HepG2 (cell line): Measurements from ENCODE around the gene POFUT1. TPM values are rescaled to one million over a fixed set of nuclear protein-coding genes. Genes with fewer than 3 reads are reported as not detected.

Source experiments
- ATAC-seq: fragments of 200-7000 bp; cut with Tn5 transposase; 3 replicates; pipeline ENCODE4 v1.9.1; 2020; ENCODE audit warnings: mild to moderate bottlenecking, moderate library complexity
- BruUV-seq: library from RNA; stranded (reverse); fragments of 400-500 nt; replicated peaks from 2 replicates; lab custom pipeline; 2021; lab: Mats Ljungman, UMichigan
- CTCF ChIA-PET: fragments of 300-600 bp; formaldehyde crosslinking; extraction: SDS; loops from one replicate; lab custom pipeline; 2021; ENCODE audit warnings: low total read pairs, inconsistent platforms, low intra/inter-chr PET ratio; lab: Yijun Ruan, JAX
- POLR2A ChIA-PET: fragments of 350-600 bp; sonication (Branson Sonifier 250); formaldehyde crosslinking; loops from one replicate; lab custom pipeline; 2020; ENCODE audit warnings: antibody characterized with exemption, inconsistent platforms; lab: Yijun Ruan, JAX
- DNase-seq: peaks from one replicate; pipeline ENCODE4 v3.0.0-alpha.2; 2015; ENCODE audit warnings: low spot score
- FAIRE-seq: peaks from 3 replicates; lab custom pipeline; 2011; peaks lifted over from hg19 to GRCh38; lab: Jason Lieb, UNC
- H2AFZ ChIP-seq: one replicate; pipeline ENCODE4 v1.6.1; 2011; ENCODE audit warnings: low read length, inconsistent platforms
- H3K27ac ChIP-seq: fragments of 300-600 bp; 3 replicates; pipeline ENCODE4 v1.8.0; 2011; ENCODE audit warnings: mixed run types, mild to moderate bottlenecking, mixed read lengths, low read length, inconsistent platforms; ENCODE audit not compliant: insufficient read depth; ENCODE audit errors: extremely low read length
- H3K27me3 ChIP-seq, 2 experiments: fragments of 200-600 bp in 1 of 2; 2 replicates in 1 of 2; 3 replicates in 1 of 2; pipeline versions ENCODE4 v1.6.0 to v1.8.0; 2011; ENCODE audit warnings: low read length in 2 of 2, mild to moderate bottlenecking in 2 of 2, moderate library complexity in 2 of 2, inconsistent platforms in 1 of 2; ENCODE audit not compliant: insufficient read depth in 2 of 2, control insufficient read depth in 1 of 2
- H3K36me3 ChIP-seq, 2 experiments: fragments of 200-600 bp in 1 of 2; replicated peaks in 1 of 2; 2 replicates in 1 of 2; 3 replicates in 1 of 2; pipeline versions ENCODE4 v1.5.1 to v1.8.0; 2011; ENCODE audit warnings: low read length in 2 of 2, inconsistent platforms in 1 of 2; ENCODE audit not compliant: insufficient read depth in 2 of 2, control insufficient read depth in 1 of 2
- H3K4me1 ChIP-seq: 2 replicates; pipeline ENCODE4 v1.5.1; 2012; ENCODE audit warnings: low read length, inconsistent platforms; ENCODE audit not compliant: insufficient read depth
- H3K4me2 ChIP-seq: 2 replicates; pipeline ENCODE4 v1.6.0; 2011; ENCODE audit warnings: low read depth, low read length, inconsistent platforms
- H3K4me3 ChIP-seq, 3 experiments: fragments of 200-600 bp in 1 of 3; sonication (generic), shearing (Covaris generic) in 1 of 3; replicated peaks in 1 of 3; 2 replicates each; pipeline ENCODE4 v1.5.1; 2011 to 2016; ENCODE audit warnings: low read length in 3 of 3, inconsistent platforms in 2 of 3, low read depth in 2 of 3, mild to moderate bottlenecking in 2 of 3, control low read depth in 1 of 3, mixed read lengths in 1 of 3; ENCODE audit not compliant: insufficient read depth in 1 of 3
- H3K79me2 ChIP-seq: one replicate; pipeline ENCODE4 v1.6.1; 2011; ENCODE audit warnings: low read length, inconsistent platforms; ENCODE audit not compliant: insufficient read depth
- H3K9ac ChIP-seq: 2 replicates; pipeline ENCODE4 v1.6.0; 2011; ENCODE audit warnings: mild to moderate bottlenecking, low read depth, low read length, inconsistent platforms; ENCODE audit not compliant: insufficient read depth
- H3K9me3 ChIP-seq: 2 replicates; pipeline ENCODE4 v1.5.1; 2012; ENCODE audit warnings: mild to moderate bottlenecking, low read length
- H4K20me1 ChIP-seq: 2 replicates; pipeline ENCODE4 v1.6.0; 2011; ENCODE audit warnings: inconsistent platforms, mild to moderate bottlenecking, low read length, moderate library complexity; ENCODE audit not compliant: insufficient read depth
- ETV6 ChIP-seq: sonication (generic); formaldehyde crosslinking; conservative IDR thresholded peaks from 2 replicates; pipeline ENCODE4 v1.4.0; 2020; ENCODE audit warnings: missing genetic modification reagents
- KDM3A ChIP-seq: IDR thresholded peaks from 2 replicates; pipeline ENCODE4 v1.6.1; 2018; ENCODE audit warnings: low read depth, missing compliant biosample characterization
- PAF1 ChIP-seq: IDR thresholded peaks from 2 replicates; pipeline ENCODE4 v1.6.1; 2016; ENCODE audit warnings: missing genetic modification reagents, missing compliant biosample characterization
- TFDP2 ChIP-seq: sonication (generic); formaldehyde crosslinking; IDR thresholded peaks from 2 replicates; pipeline ENCODE4 v1.4.0; 2020; ENCODE audit warnings: missing genetic modification reagents
- ZGPAT ChIP-seq: IDR thresholded peaks from 2 replicates; pipeline ENCODE4 v1.6.1; 2016; ENCODE audit warnings: mild to moderate bottlenecking
- ZNF362 ChIP-seq: sonication (generic); formaldehyde crosslinking; IDR thresholded peaks from 2 replicates; pipeline ENCODE4 v1.4.0; 2020; ENCODE audit warnings: missing genetic modification reagents, mild to moderate bottlenecking, borderline replicate concordance
- ZNF430 ChIP-seq: sonication (generic); formaldehyde crosslinking; IDR thresholded peaks from 2 replicates; pipeline ENCODE4 v1.9.0; 2021; ENCODE audit warnings: mild to moderate bottlenecking, missing genetic modification reagents
- WGBS: methylation state at CpG from one replicate; pipeline ENCODE4 v1.1.6; 2017; ENCODE audit warnings: low lambda C conversion rate; 5-methylcytosine and 5-hydroxymethylcytosine counted together
- in situ Hi-C: cut with HindIII; loops from 2 replicates; pipeline ENCODE4 v1.10.0; 2017; ENCODE audit warnings: low pct_unique_long_range_greater_than_20kb; ENCODE audit not compliant: extremely low pct_ligation_motif_present
- intact Hi-C: fragments of 100-400 bp; cut with micrococcal nuclease; formaldehyde crosslinking; loops from one replicate; pipeline ENCODE4 v1.10.0; 2022; ENCODE audit not compliant: unreplicated experiment
- polyA plus RNA-seq, 8 experiments: library from polyadenylated mRNA; depleted of rRNA in 3 of 8; stranded (reverse) in 7 of 8; unstranded in 1 of 8; fragments of >200 nt; fragmentation: Illumina TruSeq in 4 of 8; extraction: Trizol in 4 of 8; gene quantifications; 2 replicates each; pipeline versions ENCODE4 v1.2.1 to v1.2.3, GENCODE V29; 2011 to 2016; ENCODE audit warnings: low read depth in 4 of 8, missing spikeins in 1 of 8, mixed read lengths in 1 of 8; ENCODE audit not compliant: insufficient read depth in 1 of 8
- total RNA-seq, 5 experiments: library from RNA; depleted of rRNA; stranded (reverse); fragments of >200 nt; fragmentation: Illumina TruSeq; extraction: Trizol; gene quantifications; 2 replicates each; pipeline ENCODE4 v1.2.3, GENCODE V29; 2016; ENCODE audit warnings: low read depth in 1 of 5

Gene POFUT1
- total and polyA plus RNA-seq, 2 of the 13 experiments (the other 11 are each of a cell fraction or from before 2014, with no cell fraction given) = 35.5 to 58.3 TPM

- no peaks in the 10 kb centered on the region for H3K36me3 ChIP-seq
- 46% methylated on average over 5 of the region's 5 CpGs for WGBS
- no TSS peak for BruUV-seq
- H3K4me1 ChIP-seq = peaks cover 48% of the 10 kb centered on the region
- FAIRE-seq = no peak
- TF ChIP-seq ZNF430 (CRISPR knock-in tag) (no peak), ETV6 (no peak), ZGPAT (CRISPR knock-in tag) (no peak), PAF1 (no peak), KDM3A (CRISPR knock-in tag) (no peak), TFDP2 (CRISPR knock-in tag) (no peak), ZNF362 (CRISPR knock-in tag) (no peak)
- in situ Hi-C loops = no loop called here
- POLR2A ChIA-PET = interaction anchor here (1.7 kb wide), 2 partner anchors 11 to 18 kb away, joined by 4 to 12 read pairs; no protein-coding TSS in a partner anchor
- H3K9me3 ChIP-seq = no peaks in the 10 kb centered on the region
- intact Hi-C loops = no loop called here
- H3K4me2 ChIP-seq = no peak overlapping the region
- no peak for ATAC-seq
- no peak overlapping the region for H2AFZ ChIP-seq
- H3K4me3 ChIP-seq = no peak overlapping the region
- H3K27me3 ChIP-seq = no peaks in the 10 kb centered on the region
- no peak overlapping the region for H3K27ac ChIP-seq
- no peaks in the 10 kb centered on the region for H4K20me1 ChIP-seq
- CTCF ChIA-PET = no interaction called here
- H3K9ac ChIP-seq = no peak overlapping the region
- H3K79me2 ChIP-seq = no peaks in the 10 kb centered on the region
- DNase-seq = no peak
These were observed 63.9 kb downstream of the POFUT1 start for GRCh38 chr20:32271620-32272019.
